Left kidney (tissue), 2 donors: ENCODE results near the gene PAX8. TPM values are rescaled to one million over a fixed set of nuclear protein-coding genes. Genes with fewer than 3 reads are reported as not detected.
A peak's percentile ranks its signal among the peaks of the same experiment; 100 is the strongest.

Experiments used
- DNase-seq: peaks from one replicate; pipeline ENCODE4 v3.0.0-alpha.2; 2013
- polyA plus RNA-seq: library from polyadenylated mRNA; unstranded; fragments of 120-200 nt; gene quantifications from one replicate; pipeline ENCODE4 v1.2.1, GENCODE V29; 2013; ENCODE audit not compliant: insufficient read length

Gene PAX8
- polyA plus RNA-seq, 1 donor, result 474 TPM

DNA sequence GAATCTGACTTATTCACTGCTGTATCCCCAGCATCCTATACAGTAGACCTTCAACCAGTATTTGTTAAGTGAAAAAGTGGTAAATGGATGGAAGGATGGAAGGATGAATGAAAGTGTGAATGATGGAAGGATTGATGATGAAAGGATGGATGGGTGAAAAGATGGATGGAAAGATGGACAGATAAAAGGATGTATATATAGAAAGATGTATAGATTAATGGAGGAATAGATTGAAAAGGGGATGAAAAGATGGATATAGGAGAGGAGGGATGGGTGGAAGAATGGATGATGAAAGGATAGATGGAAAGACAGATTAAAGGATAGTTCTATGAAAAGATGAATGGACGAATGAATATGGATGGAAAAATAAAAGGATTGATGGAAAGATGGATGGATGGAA, 54.9 kb downstream of the PAX8 start:
- DNase-seq, result no peak

DNA sequence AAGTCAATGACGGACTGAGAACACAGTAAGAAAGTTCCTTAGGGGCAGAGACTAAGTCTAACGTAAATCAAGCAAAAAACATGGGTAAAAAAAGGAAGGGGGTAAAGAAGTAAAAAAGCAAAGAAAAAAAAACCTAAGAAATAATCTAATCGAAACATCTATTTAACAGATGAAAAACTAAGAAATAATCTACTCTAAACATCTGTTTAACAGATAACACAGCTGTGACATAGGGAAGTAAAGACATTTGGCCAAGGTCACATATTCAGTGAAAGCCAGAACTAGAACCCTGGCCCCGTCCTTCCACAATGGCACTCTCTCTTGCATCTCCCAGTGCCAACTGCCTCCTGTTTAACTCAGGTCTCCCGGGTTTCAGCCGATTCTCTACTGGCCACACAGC, 56.9 kb downstream of the PAX8 start:
- DNase-seq, result no peak

DNA sequence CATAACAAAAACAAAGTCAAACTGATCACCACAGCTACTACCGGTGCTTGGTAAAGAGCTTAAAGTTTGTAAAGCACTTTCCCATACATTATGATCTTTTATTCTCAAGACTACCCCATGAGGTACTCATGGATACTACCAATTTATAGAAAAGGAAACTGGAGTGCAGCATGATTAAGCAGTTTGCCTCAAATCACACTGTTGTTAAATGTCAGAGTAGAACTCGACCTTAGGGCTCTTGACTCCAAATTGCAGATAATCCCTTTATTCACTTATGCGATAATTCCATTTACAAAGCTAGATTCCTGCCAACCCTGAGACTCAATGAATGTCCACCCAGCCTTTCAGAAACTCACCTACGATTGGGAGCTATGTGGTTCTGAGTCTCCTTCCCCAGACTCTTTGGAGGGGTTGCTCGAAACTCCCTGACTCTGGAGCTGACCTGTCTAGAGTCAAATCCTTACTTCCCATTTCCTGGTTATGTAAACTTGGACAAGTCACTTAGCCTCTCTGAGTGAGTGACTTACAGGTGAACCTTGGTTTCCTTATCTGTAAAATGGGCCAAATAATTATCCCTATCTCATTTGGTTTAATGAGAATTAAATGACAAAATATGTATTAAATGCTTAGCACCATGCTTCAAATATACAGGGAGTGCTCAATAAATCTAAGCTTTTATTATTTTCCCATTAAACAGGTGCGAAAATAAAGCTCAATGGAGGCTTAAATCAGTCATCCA, 57.6 kb downstream of the PAX8 start:
- DNase-seq, result no peak

DNA sequence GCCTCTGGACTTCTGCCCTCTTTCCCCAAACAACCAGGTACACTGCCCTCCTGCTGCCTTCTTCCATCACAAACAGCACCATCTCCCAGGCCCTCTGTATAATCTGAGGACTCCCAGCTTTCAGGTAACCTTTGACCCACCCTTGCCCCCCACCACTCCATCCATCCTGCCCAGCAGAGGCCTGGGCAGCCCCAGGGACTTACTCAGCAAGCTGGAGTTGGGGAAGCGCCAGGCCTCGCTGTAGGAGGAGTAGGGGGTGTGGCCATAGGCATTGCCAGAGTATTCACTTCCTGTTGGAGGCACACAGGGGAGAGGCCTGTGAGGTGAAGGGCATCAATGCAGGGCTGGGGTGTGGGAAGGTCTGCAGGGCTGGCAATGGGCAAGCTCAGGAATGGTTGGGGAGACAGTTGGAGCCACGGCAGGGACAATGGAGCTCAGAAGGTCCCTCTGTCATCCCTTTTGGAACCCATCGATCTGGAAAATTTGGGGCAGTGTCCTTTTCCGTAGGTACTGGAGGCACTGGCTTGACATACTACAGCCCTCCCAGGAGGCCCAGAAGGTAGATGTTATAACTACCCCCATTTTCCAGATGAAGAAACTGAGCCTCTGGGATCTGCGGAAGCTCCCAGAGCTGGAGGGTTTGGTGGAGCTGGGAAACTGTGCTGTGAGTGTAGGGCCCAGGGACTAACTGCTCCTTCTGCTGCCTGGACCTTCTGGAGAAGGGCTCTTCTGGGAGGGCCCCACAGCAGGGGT, 58.7 kb downstream of the PAX8 start:
- DNase-seq, result no peak

- DNase-seq, result no peak
Measured at GRCh38 chr2:113219525-113219888, 59.2 kb downstream of the PAX8 start.

DNA sequence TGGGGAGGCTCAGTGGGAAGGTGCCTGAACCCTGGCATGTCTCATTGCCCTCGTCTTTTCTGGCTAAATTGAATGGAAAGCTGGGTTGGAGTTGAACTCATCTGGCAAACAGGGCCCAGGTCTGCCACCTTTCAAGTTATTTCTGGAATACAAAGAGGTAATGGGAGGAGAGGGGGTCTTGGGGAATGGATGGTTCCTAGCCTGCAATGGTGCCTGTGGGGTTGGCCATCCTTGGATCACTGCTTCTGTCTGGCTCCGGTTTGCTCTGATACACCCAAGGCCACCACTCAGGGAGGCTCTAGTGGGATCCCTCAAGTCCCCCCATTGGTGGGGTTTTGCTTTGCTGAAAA, 59.7 kb downstream of the PAX8 start:
- DNase-seq, result no peak

- DNase-seq, result peak; percentile 78
Measured at GRCh38 chr2:113218283-113219091, 60.2 kb downstream of the PAX8 start.

GRCh38 chr2:113217455-113218282, 61.1 kb downstream of the PAX8 start:
- DNase-seq, result no peak

DNA sequence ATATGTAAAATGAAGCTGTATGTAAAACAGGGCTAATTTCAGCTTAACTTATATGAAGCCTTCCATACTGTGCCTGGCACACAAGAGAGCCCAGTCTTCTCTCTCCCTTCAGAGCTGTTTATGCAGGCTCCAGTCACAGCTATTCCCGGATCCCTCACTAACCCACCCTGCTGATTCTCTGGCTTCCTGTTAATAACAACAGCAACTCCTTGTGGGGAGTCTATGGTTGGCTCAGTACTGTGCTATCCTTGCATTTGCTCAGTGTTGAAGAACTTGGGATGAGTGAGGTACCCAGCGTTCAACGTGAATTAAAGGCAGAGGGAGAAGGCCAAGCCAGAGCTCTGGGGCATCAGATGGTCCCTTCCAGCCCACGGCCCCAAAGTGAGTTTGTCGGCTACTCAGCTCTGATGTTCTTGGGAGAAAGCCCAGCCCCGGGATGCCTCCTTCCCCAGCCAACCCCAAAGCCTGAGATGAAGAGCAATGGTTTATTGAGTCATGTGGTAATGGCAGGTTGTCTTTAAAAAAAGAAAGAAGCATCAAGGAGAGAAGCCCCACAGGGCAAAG, 61.7 kb downstream of the PAX8 start:
- no peak for DNase-seq

GRCh38 chr2:113216321-113216720, 62.4 kb downstream of the PAX8 start:
- DNase-seq, result no peak

DNA sequence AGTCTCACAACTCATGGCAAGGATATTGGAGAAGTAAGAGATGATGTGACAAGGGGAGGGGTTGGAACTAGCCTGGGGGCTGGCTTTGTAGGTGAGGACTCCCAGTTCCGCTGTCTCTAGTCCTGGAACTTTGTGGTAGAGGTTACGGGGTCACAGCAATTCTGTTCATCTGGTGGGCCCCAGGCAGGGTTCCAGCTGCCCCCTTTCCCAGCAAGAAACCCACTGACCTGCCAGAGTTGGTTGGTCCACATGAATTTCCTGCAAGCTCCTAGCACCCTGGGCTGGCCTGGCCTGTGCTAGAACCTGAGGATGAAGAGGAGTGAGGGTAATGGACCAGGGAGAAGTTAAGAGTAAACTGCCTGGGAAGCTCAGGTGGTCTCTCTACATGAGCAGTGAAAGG, 63.7 kb downstream of the PAX8 start:
- no peak for DNase-seq

DNA sequence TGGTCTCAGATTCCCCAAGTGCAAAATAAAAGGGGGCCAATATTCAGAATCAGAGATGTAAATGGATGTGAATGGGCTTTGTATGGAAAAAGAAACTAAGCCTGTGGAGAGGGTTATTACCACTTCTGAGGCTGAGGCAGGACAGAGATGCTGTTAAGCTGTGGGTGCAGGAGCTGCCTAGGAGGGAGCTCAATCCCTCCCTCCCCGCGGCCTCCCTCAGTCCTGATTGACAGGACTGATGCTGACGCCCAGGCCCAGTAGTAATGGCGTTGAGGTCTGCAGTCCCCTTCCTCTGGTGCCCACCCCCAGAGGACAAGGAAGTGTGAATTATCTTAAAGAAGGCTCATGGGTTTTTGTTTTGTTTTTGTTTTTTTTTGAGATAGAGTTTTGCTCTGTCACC, 64.6 kb downstream of the PAX8 start:
- no peak for DNase-seq

GRCh38 chr2:113213061-113213930, 65.4 kb downstream of the PAX8 start:
- no peak for DNase-seq

- DNase-seq, result peak; percentile 73
Measured at GRCh38 chr2:113212245-113213060, 66.3 kb downstream of the PAX8 start.

DNA sequence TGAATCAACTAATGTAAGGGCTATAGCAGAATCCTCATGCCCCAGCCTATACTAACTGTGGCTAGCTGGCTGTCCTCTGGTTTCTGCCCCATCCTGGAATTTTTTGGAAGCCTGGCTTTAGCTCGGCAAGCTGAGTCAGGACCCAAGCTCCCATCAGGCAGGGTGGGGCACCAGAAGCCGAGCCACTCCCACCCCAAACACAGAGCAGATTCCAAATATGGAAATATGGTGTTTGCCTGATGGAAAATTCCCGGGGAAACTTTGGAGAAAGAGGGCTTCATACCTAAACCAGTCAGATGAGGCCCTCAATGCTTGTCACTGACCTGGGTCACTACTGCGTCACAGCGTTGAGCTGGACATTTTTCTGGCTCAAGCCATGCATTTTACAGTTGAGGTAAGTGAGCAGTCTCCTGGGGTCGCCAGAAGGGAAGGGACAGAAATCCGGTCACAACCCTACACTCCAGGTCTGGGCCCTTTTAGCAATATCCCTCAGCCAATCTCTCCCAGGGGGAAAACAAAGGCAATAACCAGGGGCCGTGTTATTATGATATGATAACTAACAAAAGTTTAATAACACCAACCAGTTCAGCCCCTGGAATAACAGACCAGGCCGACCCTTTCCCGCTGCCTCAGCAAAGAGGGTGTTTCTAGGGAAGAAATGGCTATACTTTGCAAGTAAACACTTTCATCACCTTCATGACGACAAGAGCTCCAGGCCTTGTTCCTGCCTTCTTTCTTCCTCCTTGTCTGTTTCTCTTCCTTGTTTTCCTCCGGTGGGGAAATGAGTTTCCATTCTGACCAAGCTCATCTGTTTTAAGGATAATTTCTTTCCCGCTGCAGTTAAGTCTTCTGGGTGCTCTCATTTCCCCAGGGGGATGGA, 67.3 kb downstream of the PAX8 start:
- DNase-seq, result no peak

GRCh38 chr2:113209646-113210171, 69.0 kb downstream of the PAX8 start:
- no peak for DNase-seq

DNA sequence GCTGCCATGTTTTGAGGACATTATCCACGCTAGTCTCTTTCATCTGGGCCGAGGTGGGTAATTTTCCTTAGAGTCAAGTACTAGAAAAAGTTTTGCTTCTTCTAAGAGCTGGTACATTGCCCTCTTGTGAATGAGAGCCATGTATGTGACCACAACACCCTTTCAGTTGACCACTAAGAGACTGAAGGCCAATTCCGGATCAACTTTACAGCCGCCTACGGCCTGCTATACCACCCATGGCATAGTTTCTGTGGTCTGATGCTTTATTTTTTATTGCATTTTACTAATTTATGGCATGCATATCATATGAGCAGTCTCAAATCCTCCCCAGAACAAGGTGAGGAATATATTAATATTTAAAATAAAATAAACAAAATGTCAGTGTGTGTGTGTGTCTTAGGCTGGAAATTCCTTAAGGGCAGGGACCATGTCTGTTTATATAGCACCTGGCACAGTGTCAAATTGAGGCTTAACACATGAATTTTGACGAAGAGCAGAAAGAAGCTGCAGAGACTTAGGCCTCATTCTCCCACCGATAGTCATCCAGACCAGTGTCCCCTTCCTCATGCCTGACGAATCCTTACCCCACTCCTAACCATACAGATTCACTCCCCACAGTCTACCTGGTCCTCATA, 69.6 kb downstream of the PAX8 start:
- no peak for DNase-seq

GRCh38 chr2:113208396-113208795, 70.3 kb downstream of the PAX8 start:
- DNase-seq, result no peak
